ENCODE results near the gene SLC16A4.
"Not testable (repeated sequence)": the region's sequence is repeated elsewhere in the genome, so short reads cannot be mapped to it uniquely, and the experiment has no call there.

Gene SLC16A4

GRCh38 chr1:110408488-110408887 is 17.7 kb upstream of the SLC16A4 start:
- DNase-seq (ENCODE audit: low read depth) = no peak

GRCh38 chr1:110407260-110408210 is 16.7 kb upstream of the SLC16A4 start, which contains the start of gene LAMTOR5:
TSS of gene LAMTOR5 (minus strand) at chr1:110407694. CDS start at chr1:110407620, 74 bp downstream.
- peak; percentile 82 for DNase-seq (ENCODE audit: low read depth)

GRCh38 chr1:110406407-110406806 is 15.6 kb upstream of the SLC16A4 start:
- DNase-seq (ENCODE audit: low read depth) = not testable (repeated sequence)

GRCh38 chr1:110404401-110404800 is 13.6 kb upstream of the SLC16A4 start:
- no peak for DNase-seq (ENCODE audit: low read depth)

- DNase-seq (ENCODE audit: low read depth) = no peak
These were observed 13.0 kb upstream of the SLC16A4 start for GRCh38 chr1:110403805-110404204.

GRCh38 chr1:110396259-110396958 is 5.6 kb upstream of the SLC16A4 start:
- DNase-seq (ENCODE audit: low read depth) = not testable (repeated sequence)

GRCh38 chr1:110394493-110394820 is 3.6 kb upstream of the SLC16A4 start:
- no peak for DNase-seq (ENCODE audit: low read depth)

GRCh38 chr1:110393691-110394492 is 3.1 kb upstream of the SLC16A4 start:
- DNase-seq (ENCODE audit: low read depth) = no peak

GRCh38 chr1:110393286-110393685 is 2.5 kb upstream of the SLC16A4 start:
- no peak for DNase-seq (ENCODE audit: low read depth)

- no peak for DNase-seq (ENCODE audit: low read depth)
These were observed 730 bp downstream of the SLC16A4 start for GRCh38 chr1:110390096-110390495.

GRCh38 chr1:110387048-110387754 is 3.6 kb downstream of the SLC16A4 start:
- DNase-seq (ENCODE audit: low read depth) = no peak

GRCh38 chr1:110385369-110385768 is 5.5 kb downstream of the SLC16A4 start:
- no peak for DNase-seq (ENCODE audit: low read depth)

GRCh38 chr1:110384581-110385321 is 6.1 kb downstream of the SLC16A4 start:
- no peak for DNase-seq (ENCODE audit: low read depth)

- DNase-seq (ENCODE audit: low read depth) = no peak
These were observed 7.4 kb downstream of the SLC16A4 start for GRCh38 chr1:110383251-110383990.

GRCh38 chr1:110380672-110381283 is 10.0 kb downstream of the SLC16A4 start:
- DNase-seq (ENCODE audit: low read depth) = no peak

- DNase-seq (ENCODE audit: low read depth) = no peak
These were observed 15.3 kb downstream of the SLC16A4 start for GRCh38 chr1:110375490-110375889.

GRCh38 chr1:110370827-110371226 is 20.0 kb downstream of the SLC16A4 start:
- DNase-seq (ENCODE audit: low read depth) = no peak

GRCh38 chr1:110364221-110364620 is 26.6 kb downstream of the SLC16A4 start:
- no peak for DNase-seq (ENCODE audit: low read depth)

GRCh38 chr1:110361856-110362255 is 29.0 kb downstream of the SLC16A4 start:
- DNase-seq (ENCODE audit: low read depth) = no peak

- DNase-seq (ENCODE audit: low read depth) = no peak
These were observed 30.4 kb downstream of the SLC16A4 start for GRCh38 chr1:110360431-110360830.

All from stimulated activated CD8-positive, alpha-beta memory T cell treated with anti-CD3 and anti-CD28 coated beads, Interleukin-12 subunit alpha, Interleukin-12 subunit beta, amount 100 ng/mL, for 1 hour (primary cell).